HepG2 (cell line): ENCODE data around the gene DNAAF1. TPM values are rescaled to one million over a fixed set of nuclear protein-coding genes. Genes with fewer than 3 reads are reported as not detected.
A peak's percentile ranks its signal among the peaks of the same experiment; 100 is the strongest.

Experiments used
- ADNP ChIP-seq: sonication (generic); formaldehyde crosslinking; IDR thresholded peaks from 2 replicates; pipeline ENCODE4 v1.4.0; 2020; ENCODE audit warnings: missing genetic modification reagents
- DR1 ChIP-seq: sonication (generic); formaldehyde crosslinking; IDR thresholded peaks from 2 replicates; pipeline ENCODE4 v1.8.0; 2021; ENCODE audit warnings: mild to moderate bottlenecking, missing genetic modification reagents, inconsistent platforms
- FOXO1 ChIP-seq: sonication (generic); formaldehyde crosslinking; IDR thresholded peaks from 2 replicates; pipeline ENCODE4 v1.4.0; 2020; ENCODE audit warnings: missing genetic modification reagents
- HCFC1 ChIP-seq: fragments of 150-350 bp; IDR thresholded peaks from 2 replicates; pipeline ENCODE4 v1.6.1; 2014; ENCODE audit warnings: low read depth, low read length
- HDAC2 ChIP-seq: sonication (generic); formaldehyde crosslinking; IDR thresholded peaks from 2 replicates; pipeline ENCODE4 v1.4.0; 2020; ENCODE audit warnings: missing genetic modification reagents
- JUNB ChIP-seq: sonication (generic); formaldehyde crosslinking; IDR thresholded peaks from 2 replicates; pipeline ENCODE4 v1.8.0; 2022; ENCODE audit warnings: missing genetic modification reagents, mild to moderate bottlenecking, borderline replicate concordance
- MTF2 ChIP-seq: sonication (generic); formaldehyde crosslinking; IDR thresholded peaks from 2 replicates; pipeline ENCODE4 v1.5.0; 2020; ENCODE audit warnings: missing genetic modification reagents, borderline replicate concordance
- NFE2 ChIP-seq: sonication (generic); formaldehyde crosslinking; IDR thresholded peaks from 2 replicates; pipeline ENCODE4 v1.4.0; 2020; ENCODE audit warnings: missing genetic modification reagents
- PHF20 ChIP-seq: sonication (generic); formaldehyde crosslinking; IDR thresholded peaks from 2 replicates; pipeline ENCODE4 v1.5.0; 2020; ENCODE audit warnings: mild to moderate bottlenecking, missing genetic modification reagents
- REPIN1 ChIP-seq: sonication (generic); formaldehyde crosslinking; IDR thresholded peaks from 2 replicates; pipeline ENCODE4 v1.8.0; 2022; ENCODE audit warnings: missing genetic modification reagents, low read depth, mild to moderate bottlenecking, borderline replicate concordance
- RFXANK ChIP-seq: IDR thresholded peaks from 2 replicates; pipeline ENCODE4 v1.6.1; 2016
- YEATS2 ChIP-seq: sonication (generic); formaldehyde crosslinking; IDR thresholded peaks from 2 replicates; pipeline ENCODE4 v1.4.0; 2020; ENCODE audit warnings: missing genetic modification reagents, borderline replicate concordance
- ZFP90 ChIP-seq: sonication (generic); formaldehyde crosslinking; IDR thresholded peaks from 2 replicates; pipeline ENCODE4 v1.8.0; 2022; ENCODE audit warnings: missing genetic modification reagents, mild to moderate bottlenecking, inconsistent platforms, borderline replicate concordance
- ZMYM4 ChIP-seq: sonication (generic); formaldehyde crosslinking; IDR thresholded peaks from 2 replicates; pipeline ENCODE4 v1.8.1; 2023; ENCODE audit warnings: mild to moderate bottlenecking, missing genetic modification reagents
- ZNF432 ChIP-seq: sonication (generic); formaldehyde crosslinking; IDR thresholded peaks from 2 replicates; pipeline ENCODE4 v1.5.0; 2020; ENCODE audit warnings: missing genetic modification reagents, mild to moderate bottlenecking, borderline replicate concordance
- ZNF451 ChIP-seq: sonication (generic); formaldehyde crosslinking; IDR thresholded peaks from 2 replicates; pipeline ENCODE4 v1.5.0; 2020; ENCODE audit warnings: mild to moderate bottlenecking, missing genetic modification reagents
- ZSCAN31 ChIP-seq: sonication (generic); formaldehyde crosslinking; IDR thresholded peaks from 2 replicates; pipeline ENCODE4 v1.5.0; 2020; ENCODE audit warnings: low read depth, mild to moderate bottlenecking, missing genetic modification reagents
- polyA plus RNA-seq, 8 experiments: library from polyadenylated mRNA; depleted of rRNA in 3 of 8; stranded (reverse) in 7 of 8; unstranded in 1 of 8; fragments of >200 nt; fragmentation: Illumina TruSeq in 4 of 8; extraction: Trizol in 4 of 8; gene quantifications; 2 replicates each; pipeline versions ENCODE4 v1.2.1 to v1.2.3, GENCODE V29; 2011 to 2016; ENCODE audit warnings: low read depth in 4 of 8, missing spikeins in 1 of 8, mixed read lengths in 1 of 8; ENCODE audit not compliant: insufficient read depth in 1 of 8
- total RNA-seq, 5 experiments: library from RNA; depleted of rRNA; stranded (reverse); fragments of >200 nt; fragmentation: Illumina TruSeq; extraction: Trizol; gene quantifications; 2 replicates each; pipeline ENCODE4 v1.2.3, GENCODE V29; 2016; ENCODE audit warnings: low read depth in 1 of 5
- TF ChIP-seq, protein P1 (sequence below): sonication (generic); formaldehyde crosslinking; IDR thresholded peaks from 2 replicates; pipeline ENCODE4 v1.4.0; 2020; ENCODE audit warnings: missing genetic modification reagents, borderline replicate concordance
- TF ChIP-seq, protein P2 (sequence below): sonication (generic); formaldehyde crosslinking; IDR thresholded peaks from 2 replicates; pipeline ENCODE4 v1.5.0; 2020; ENCODE audit warnings: mild to moderate bottlenecking, missing genetic modification reagents, borderline replicate concordance
- TF ChIP-seq, protein P3 (sequence below): sonication (generic); formaldehyde crosslinking; IDR thresholded peaks from 2 replicates; pipeline ENCODE4 v1.5.0; 2020; ENCODE audit warnings: missing genetic modification reagents

Gene DNAAF1
- total and polyA plus RNA-seq, 2 of the 13 experiments (the other 11 are each of a cell fraction or from before 2014, with no cell fraction given), result 0.04 TPM; not detected in 1

DNA sequence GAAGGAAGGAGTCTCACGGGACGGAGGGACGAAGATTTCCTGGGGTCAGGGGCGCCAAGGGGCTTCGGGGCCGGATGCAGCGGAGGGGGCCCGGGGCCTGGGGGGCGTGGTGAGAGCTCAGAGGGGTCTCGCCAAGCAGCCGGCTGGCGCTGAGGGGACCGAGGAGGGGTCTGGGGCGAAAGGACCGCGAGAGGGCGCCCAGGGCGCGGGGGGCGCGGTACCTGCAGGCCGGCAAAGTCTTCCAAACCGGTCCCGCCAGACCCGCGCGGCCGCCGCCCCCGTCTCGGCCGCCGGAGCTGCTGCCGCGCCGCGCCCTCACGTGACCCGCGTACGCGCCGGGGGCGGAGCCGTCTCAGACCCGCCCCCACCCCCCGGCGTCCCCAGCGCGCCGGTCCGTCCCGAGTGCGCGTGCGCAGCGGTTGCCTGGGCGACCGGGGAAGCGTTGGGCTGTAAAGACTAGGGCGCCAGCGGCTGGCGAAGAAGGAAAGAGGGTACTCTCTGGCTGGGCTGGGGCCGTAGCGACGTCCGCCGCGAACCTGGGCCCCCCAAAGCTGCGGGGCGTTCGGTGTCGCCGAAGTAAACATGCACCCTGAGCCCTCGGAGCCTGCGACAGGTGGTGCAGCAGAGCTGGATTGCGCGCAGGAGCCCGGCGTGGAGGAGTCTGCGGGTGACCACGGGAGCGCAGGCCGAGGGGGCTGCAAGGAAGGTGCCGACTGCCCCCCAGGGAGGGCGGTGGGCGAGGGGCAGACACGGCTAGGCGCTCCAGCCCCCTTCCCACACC lies at the start of gene DNAAF1, which contains the start of gene HSDL1 (continued):
- no peak for TF ChIP-seq YEATS2 (CRISPR knock-in tag)
- 0 out of 2 replicates have a peak, but pooled peaks have one; percentile 21 for TF ChIP-seq HDAC2 (CRISPR knock-in tag)
- TF ChIP-seq ZNF451 (CRISPR knock-in tag), result peak; percentile 42; the same call in 1 of the 2 replicates
- peak; percentile 51; the same call in 1 of the 2 replicates for TF ChIP-seq MTF2
- 0 out of 2 replicates have a peak, but pooled peaks have one; percentile 46 for TF ChIP-seq DR1 (CRISPR knock-in tag)
- TF ChIP-seq ZMYM4, result peak; percentile 28; the same call in 1 of the 2 replicates
- TF ChIP-seq, protein P1, sequence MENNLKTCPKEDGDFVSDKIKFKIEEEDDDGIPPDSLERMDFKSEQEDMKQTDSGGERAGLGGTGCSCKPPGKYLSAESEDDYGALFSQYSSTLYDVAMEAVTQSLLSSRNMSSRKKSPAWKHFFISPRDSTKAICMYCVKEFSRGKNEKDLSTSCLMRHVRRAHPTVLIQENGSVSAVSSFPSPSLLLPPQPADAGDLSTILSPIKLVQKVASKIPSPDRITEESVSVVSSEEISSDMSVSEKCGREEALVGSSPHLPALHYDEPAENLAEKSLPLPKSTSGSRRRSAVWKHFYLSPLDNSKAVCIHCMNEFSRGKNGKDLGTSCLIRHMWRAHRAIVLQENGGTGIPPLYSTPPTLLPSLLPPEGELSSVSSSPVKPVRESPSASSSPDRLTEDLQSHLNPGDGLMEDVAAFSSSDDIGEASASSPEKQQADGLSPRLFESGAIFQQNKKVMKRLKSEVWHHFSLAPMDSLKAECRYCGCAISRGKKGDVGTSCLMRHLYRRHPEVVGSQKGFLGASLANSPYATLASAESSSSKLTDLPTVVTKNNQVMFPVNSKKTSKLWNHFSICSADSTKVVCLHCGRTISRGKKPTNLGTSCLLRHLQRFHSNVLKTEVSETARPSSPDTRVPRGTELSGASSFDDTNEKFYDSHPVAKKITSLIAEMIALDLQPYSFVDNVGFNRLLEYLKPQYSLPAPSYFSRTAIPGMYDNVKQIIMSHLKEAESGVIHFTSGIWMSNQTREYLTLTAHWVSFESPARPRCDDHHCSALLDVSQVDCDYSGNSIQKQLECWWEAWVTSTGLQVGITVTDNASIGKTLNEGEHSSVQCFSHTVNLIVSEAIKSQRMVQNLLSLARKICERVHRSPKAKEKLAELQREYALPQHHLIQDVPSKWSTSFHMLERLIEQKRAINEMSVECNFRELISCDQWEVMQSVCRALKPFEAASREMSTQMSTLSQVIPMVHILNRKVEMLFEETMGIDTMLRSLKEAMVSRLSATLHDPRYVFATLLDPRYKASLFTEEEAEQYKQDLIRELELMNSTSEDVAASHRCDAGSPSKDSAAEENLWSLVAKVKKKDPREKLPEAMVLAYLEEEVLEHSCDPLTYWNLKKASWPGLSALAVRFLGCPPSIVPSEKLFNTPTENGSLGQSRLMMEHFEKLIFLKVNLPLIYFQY, result no peak
- TF ChIP-seq, protein P2, sequence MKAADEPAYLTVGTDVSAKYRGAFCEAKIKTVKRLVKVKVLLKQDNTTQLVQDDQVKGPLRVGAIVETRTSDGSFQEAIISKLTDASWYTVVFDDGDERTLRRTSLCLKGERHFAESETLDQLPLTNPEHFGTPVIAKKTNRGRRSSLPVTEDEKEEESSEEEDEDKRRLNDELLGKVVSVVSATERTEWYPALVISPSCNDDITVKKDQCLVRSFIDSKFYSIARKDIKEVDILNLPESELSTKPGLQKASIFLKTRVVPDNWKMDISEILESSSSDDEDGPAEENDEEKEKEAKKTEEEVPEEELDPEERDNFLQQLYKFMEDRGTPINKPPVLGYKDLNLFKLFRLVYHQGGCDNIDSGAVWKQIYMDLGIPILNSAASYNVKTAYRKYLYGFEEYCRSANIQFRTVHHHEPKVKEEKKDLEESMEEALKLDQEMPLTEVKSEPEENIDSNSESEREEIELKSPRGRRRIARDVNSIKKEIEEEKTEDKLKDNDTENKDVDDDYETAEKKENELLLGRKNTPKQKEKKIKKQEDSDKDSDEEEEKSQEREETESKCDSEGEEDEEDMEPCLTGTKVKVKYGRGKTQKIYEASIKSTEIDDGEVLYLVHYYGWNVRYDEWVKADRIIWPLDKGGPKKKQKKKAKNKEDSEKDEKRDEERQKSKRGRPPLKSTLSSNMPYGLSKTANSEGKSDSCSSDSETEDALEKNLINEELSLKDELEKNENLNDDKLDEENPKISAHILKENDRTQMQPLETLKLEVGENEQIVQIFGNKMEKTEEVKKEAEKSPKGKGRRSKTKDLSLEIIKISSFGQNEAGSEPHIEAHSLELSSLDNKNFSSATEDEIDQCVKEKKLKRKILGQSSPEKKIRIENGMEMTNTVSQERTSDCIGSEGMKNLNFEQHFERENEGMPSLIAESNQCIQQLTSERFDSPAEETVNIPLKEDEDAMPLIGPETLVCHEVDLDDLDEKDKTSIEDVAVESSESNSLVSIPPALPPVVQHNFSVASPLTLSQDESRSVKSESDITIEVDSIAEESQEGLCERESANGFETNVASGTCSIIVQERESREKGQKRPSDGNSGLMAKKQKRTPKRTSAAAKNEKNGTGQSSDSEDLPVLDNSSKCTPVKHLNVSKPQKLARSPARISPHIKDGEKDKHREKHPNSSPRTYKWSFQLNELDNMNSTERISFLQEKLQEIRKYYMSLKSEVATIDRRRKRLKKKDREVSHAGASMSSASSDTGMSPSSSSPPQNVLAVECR (CRISPR knock-in tag), result peak; percentile 97
- peak; percentile 37 for TF ChIP-seq PHF20 (CRISPR knock-in tag)
- peak; percentile 44; the same call in 1 of the 2 replicates for TF ChIP-seq ZFP90 (CRISPR knock-in tag)
- TF ChIP-seq FOXO1, result peak; percentile 68; the same call in 1 of the 2 replicates
- no peak for TF ChIP-seq ADNP (CRISPR knock-in tag)
- TF ChIP-seq ZNF432 (CRISPR knock-in tag), result no peak
- TF ChIP-seq NFE2, result no peak
- peak; percentile 50; the same call in 1 of the 2 replicates for TF ChIP-seq REPIN1 (CRISPR knock-in tag)
- no peak for TF ChIP-seq ZSCAN31 (CRISPR knock-in tag)
- no peak for TF ChIP-seq RFXANK
- TF ChIP-seq JUNB (CRISPR knock-in tag), result no peak
- TF ChIP-seq, protein P3, sequence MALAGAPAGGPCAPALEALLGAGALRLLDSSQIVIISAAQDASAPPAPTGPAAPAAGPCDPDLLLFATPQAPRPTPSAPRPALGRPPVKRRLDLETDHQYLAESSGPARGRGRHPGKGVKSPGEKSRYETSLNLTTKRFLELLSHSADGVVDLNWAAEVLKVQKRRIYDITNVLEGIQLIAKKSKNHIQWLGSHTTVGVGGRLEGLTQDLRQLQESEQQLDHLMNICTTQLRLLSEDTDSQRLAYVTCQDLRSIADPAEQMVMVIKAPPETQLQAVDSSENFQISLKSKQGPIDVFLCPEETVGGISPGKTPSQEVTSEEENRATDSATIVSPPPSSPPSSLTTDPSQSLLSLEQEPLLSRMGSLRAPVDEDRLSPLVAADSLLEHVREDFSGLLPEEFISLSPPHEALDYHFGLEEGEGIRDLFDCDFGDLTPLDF, result 0 out of 2 replicates have a peak, but pooled peaks have one; percentile 32
- 0 out of 2 replicates have a peak, but pooled peaks have one; percentile 18 for TF ChIP-seq HCFC1
